ENCODE data around the gene CACNG4.

- no peak for TF ChIP-seq CTCF (IDR thresholded peaks at IDR 0.05 in 4 of 5, conservative IDR thresholded peaks at IDR 0.05 in 1 of 5)
- TF ChIP-seq POLR2A (IDR thresholded peaks at IDR 0.05): no peak
Measured at GRCh38 chr17:67032382-67032781, 67.9 kb downstream of the CACNG4 start.
